HG02870 (cell line): ENCODE measurements around the gene MYOT.

ENCODE experiments used
- ATAC-seq: cut with Tn5 transposase; IDR thresholded peaks from one replicate; pipeline ENCODE4 v1.9.1; 2021; ENCODE audit warnings: mild to moderate bottlenecking, moderate library complexity; ENCODE audit not compliant: unreplicated experiment

MYOT gene, protein sequence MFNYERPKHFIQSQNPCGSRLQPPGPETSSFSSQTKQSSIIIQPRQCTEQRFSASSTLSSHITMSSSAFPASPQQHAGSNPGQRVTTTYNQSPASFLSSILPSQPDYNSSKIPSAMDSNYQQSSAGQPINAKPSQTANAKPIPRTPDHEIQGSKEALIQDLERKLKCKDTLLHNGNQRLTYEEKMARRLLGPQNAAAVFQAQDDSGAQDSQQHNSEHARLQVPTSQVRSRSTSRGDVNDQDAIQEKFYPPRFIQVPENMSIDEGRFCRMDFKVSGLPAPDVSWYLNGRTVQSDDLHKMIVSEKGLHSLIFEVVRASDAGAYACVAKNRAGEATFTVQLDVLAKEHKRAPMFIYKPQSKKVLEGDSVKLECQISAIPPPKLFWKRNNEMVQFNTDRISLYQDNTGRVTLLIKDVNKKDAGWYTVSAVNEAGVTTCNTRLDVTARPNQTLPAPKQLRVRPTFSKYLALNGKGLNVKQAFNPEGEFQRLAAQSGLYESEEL

DNA sequence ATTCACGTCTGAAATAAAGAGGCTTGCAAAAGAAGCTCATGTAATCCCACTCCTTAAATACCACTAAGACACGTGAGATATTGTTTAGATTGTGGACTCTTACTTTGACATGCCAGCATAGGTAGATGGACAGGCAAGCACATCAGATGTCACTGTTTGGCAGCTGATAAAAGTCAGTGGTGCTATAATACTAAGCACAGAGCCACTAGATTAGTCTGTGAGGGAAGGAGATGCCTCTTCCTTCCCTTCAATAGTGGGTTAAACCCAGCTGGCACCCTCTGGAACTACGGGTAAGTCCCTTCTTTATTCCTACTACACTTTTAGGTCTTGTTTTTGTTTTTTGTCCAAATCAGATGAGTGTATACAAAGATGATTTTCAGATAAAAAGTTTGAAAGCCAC lies at the start of gene MYOT:
TSS of gene MYOT (plus strand) at position 197 of the 400 bp plus-strand sequence. CDS start 2,792 bp downstream, outside the sequence.
- ATAC-seq: no peak

DNA sequence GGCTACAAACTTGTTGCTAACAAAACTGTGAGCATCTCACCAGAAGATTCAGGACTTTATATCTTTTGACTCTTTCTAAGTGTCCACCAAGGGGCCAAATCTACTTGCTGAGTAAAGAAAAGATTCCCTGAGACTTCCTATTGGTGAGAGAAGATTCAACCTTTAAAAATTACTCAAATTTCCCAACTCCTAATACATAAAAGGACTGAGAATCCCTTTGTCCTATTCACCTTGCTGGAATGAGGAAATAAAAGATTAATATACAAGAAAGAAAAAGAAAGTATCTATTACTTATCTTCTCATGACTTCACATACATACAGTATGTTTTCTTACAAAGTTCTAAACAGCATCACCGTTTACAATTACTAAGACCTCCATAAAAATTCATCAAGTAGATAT lies 47.9 kb upstream of the MYOT start:
- ATAC-seq: no peak

DNA sequence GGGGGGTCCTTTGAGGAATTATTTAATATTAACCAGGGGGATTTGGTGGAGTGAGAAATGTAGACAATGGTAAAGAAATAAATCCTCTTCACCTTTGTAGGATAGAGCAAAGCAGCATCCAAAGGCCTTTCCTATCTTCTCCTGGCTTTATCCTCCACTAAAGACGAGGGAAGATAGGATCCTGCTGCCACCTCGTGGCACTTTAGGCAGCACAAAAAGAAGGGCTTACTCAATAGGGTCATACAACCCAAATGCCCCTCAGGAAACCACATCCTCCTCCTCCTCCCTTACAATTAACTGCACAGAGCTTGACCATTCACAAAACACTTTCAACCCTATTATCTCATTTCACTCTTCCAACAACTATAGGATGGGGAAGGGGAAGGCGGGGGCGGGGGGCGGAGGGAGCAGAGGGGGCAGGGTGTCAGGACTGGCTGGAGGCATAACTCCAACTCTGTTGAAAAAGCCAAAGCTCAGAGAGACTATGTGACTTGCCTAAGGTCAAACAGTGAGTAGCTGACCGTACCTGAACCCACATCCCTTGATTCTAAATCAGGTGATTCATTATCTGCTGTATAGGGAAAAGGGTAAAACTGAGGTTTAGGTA lies 45.4 kb upstream of the MYOT start:
- ATAC-seq: no peak

DNA sequence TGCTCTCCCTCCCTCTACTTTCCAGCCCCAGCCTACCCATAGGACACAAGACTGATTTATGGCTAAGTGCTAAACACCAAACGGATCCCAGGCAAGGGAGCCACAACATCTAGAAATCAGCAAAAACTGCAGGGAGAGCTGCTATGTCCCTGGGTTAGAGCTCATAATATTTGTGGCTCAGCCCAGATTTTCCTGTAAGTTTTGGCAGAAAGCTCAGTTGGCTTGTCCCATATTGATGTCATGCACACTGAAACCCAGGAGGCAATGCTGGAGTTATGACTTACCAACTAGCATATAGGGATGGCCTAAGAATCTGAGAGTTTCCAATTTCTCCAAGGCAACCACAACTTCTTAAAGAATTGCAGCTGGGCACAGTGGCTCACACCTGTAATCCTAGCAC lies 44.7 kb upstream of the MYOT start:
- no peak for ATAC-seq

DNA sequence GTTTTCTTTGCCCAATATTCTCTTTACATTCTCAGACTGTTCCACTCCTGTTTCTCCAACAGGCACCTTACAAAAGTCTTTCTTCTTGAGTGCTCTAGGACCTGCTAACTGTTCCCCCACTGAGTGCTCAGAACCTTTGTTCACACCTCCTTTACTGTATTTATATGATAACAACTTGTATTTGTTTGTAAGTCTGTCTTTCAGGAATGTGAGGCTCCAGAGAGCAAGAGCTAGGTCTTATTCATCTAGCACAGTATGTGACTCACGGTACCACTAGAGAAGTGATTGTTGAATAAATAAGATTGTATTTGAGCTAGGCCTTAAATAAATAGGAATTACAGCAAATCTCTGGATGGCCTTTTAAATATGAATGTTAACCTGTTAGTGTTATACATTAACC lies 42.5 kb upstream of the MYOT start:
- ATAC-seq: no peak

DNA sequence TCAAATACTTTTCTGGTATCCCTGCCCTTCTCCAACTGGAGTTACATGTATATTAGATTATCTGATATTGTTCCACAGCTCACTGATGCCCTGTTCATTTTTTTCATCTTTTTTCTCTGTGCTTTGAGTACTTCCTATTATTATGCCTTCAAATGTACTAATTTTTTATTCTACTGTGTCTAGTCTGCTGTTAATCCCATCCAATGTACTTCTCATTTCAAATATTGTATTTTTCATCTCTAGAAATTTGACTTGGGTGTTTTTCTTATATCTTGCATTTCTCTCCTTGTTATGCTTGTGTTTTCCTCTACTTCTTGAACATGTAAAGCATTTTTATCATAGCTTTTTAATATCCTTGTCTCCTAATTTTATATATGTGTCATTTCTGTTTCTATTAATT lies 41.6 kb upstream of the MYOT start:
- no peak for ATAC-seq

DNA sequence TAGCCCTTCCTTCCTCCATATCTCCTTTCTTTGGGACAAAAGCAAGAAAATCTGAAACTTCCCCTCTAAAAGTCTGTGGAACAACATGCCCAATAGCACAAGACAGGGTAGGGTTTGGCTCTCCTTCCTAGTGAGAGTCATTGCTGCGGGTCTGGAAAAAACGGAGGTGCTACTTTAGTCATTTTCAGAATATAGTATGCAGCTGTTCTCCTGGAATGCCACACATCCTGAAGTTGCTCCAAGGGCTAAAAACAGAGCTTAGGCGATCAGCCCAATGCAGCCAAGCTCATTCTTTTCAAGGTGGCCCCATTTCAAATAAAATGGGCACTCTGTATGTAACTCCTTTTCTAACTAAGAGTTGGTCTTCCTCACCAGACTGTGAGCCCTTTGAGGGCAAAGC lies 39.5 kb upstream of the MYOT start:
- ATAC-seq: no peak

DNA sequence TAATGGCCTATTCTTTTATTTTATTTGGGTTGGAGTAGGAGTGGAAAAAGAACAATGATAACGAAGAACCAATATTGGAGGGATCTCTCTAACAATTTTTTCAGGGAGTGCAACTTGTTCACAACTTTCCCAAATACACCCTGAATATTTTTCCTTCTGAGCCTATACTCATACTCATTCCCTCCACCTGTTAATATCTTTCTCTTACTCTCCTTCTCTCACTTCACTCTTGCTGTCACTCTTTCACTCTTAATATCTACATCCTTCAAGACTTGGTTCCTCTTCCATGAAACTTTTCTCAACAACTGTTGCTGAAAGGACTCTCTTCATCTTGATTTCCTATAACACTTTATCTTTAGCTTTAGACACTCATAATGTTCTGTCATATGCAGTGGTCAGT lies 39.0 kb upstream of the MYOT start:
- no peak for ATAC-seq

DNA sequence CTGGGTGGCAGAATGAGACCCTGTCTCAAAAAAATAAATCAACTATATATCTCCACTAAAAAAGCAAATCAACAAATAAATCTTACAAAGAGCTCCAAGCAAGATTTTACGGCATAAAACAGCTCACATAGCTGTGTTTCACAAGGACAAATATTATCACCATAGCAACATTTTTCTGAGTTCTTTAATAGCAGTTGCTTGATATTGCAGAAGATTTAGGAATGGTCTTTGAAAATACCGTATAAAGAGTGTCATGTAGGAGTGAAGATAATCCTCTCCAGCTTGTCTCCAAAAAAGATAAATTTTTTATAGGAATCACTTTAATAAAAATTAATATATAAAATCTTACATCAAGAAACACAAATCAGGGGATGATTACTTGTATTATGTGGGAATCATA lies 36.6 kb upstream of the MYOT start:
- no peak for ATAC-seq

DNA sequence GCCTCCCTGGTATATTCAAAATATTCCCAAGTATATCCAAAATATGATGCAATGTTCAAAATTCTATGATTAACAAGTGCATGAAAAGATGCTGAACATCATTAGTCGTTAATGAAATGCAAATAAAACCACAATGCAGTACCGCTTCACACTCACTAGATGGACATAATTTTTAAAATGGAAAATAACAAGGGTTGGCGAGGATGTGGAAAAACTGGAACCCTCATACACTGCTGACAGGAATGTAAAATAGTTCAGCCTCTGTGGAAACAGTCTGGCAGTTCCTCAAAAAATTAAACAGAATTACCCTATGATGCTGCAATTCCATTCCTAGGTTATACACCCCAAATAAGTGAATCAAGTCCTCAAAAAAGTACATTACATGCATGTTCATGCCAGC lies 36.1 kb upstream of the MYOT start:
- no peak for ATAC-seq

DNA sequence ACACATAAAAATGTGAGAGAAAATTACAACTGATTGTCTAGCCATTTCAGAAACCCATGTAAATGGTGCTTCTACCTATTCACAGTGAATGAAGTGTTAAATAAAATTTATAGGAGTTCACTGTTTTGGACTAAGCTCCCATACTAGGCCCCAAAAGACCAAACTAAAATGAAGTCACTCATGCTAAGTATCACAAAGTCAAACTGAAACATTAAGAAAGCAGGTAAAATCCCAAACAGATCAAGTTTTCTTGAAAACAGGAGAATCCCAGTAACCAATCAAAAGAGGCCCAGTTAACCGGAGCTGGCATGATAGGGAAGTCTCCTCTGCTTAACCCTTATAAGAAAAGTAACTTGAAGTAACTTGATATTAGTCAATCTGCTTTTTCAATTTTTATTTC lies 35.2 kb upstream of the MYOT start:
- no peak for ATAC-seq

DNA sequence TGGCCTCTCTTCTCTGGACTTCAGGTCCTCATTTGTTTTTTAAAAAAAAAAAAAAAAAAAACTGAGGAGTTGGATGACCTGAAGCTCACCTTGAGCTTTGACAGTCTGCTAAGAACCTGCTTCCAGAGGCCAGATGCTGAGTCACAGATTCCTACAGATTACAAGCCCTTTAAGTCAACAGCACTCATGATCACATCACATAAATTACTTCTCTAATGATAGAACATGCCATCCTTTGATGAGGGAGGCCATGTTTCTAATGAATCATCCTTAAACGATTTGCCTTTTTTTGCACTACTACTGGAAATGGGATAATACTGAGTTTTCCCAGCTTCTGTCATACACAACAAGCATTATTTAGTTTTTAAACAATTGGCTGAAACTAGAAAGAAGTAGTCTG lies 34.2 kb upstream of the MYOT start:
- no peak for ATAC-seq

DNA sequence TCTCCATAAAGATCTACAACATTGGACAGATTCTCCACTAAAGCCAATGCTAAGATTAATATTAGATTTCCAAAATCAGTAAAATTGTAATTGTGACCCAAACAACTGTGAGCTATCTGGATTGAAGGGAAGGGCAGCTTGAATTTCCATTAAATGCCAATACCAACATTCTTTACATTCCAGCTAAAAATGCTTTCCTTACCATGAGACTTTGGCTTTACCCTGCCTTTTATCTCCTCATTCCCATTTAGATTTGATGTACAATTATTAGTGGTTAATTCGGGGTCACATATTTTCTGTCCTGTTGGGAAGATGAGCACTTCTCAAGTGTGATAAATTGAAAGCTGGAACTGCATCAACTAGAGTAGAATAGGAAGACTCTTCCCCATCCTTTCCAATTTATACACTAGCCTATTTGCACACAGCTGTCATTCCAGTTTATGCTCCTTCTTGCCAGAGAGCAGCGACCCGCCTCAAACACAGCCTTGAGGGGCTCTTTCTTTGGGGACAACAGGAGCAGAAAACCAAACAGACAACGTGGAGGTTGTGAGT lies 33.1 kb upstream of the MYOT start:
- no peak for ATAC-seq

DNA sequence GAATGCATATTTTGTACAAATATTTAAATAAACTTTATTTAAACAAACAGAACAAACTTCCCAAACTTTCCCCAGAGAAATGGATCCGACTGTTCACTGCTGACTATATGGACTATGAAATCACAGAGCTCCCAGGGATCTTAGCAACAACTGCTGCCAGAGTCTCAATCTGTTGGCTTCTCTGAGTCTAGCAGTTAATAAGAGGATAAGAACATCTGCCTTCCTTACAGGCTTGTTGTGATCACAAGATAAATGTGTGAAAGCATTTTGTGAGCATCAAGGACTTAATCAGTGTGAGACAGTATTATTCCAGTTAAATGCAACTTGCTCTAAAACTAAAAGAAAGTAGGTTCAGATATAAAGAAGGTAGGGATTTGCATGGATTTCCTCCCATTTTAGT lies 31.4 kb upstream of the MYOT start:
- ATAC-seq: no peak

DNA sequence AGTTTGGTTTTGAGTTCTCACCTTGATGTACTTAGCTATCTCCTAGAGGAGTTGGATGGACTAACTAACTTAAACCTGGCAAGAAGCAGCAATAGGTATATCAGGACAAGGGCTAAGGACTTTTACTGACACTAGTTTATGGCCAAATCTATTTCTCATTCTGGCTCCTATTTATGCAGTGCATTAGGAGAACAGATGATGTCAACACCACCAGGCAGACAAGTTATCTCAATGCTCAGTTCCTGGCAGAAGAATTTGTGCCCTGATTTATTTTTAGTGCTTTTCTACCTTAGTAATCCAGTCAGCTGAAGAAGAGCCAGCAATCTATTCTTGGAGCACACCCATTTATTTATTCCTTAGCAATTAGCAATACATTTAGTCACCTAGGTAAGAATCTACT lies 30.7 kb upstream of the MYOT start:
- ATAC-seq: no peak

DNA sequence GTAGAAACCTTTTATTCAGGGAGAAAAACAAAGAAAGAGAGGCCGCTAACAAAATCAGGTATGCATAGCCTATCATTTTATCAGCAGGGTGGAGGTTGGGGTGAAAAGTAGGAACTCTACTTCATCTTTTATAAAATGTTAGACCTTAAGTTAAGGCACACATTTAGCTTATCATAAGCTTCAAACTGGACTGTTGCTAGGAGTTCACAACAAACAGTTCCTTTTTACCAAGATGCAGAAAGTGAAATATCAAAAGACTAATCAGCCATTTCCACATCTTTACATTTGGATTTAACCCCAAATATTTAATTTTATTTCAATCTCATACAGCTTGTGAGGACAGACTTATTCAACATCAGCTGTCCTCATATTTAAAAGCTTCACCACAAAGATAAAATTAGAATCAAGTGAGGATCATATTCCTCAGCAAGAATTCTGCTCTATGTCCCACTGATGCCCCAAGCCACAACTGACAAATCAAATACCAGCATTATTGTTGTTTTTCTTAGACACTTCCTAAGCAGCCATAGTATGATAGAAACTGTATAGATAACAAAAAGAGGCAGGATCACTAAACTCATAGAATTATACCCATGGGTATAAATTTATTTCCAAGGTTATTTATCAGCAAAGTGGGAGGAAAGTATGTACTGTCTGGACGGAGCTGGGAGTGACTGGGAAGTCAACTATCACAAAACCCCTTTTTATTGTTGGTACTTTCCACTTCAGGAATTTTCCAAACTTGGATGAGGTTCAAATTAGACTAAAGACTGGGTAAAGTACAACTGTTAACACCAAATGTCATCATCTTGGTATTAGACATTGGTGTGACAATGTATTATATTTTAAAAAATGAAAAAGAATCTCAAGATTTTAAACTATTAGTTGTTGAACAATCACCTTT lies 29.9 kb upstream of the MYOT start:
- no peak for ATAC-seq

DNA sequence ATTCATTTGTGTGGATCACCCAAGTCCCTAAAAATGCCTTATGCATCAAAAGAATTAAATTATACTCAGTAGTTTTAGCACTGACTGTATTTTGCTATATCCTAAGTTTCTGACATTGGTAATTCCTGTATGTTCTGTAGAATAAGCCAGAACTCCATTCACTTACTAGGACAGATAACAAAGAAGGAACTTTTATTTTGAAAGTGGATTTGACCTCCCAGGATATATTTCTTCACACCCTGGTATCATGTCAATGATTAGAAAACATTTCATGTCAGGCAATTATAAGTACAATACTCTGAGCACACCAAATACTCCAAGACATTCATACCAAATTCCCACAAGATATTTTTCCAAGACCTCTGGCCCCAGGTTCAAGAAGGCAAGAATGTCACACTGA lies 28.7 kb upstream of the MYOT start:
- no peak for ATAC-seq

DNA sequence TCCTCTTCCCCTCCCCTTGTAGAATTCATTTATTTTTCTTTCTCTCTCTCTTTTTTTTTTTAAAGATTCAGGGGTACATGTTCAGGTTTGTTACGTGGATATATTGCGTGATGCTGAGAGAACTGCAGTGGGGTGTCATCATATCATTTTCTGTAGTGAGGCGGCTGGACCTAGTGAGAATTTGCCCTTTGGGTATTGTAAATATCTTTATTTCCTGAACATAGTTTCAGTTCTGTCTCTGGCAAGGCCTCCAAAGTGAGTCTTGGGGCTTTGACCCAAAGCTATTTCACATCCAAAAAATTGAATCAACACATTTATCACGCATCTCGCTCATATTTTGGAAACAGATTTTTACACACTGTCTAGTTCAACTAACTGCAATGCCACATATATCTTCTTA lies 25.4 kb upstream of the MYOT start:
- no peak for ATAC-seq

DNA sequence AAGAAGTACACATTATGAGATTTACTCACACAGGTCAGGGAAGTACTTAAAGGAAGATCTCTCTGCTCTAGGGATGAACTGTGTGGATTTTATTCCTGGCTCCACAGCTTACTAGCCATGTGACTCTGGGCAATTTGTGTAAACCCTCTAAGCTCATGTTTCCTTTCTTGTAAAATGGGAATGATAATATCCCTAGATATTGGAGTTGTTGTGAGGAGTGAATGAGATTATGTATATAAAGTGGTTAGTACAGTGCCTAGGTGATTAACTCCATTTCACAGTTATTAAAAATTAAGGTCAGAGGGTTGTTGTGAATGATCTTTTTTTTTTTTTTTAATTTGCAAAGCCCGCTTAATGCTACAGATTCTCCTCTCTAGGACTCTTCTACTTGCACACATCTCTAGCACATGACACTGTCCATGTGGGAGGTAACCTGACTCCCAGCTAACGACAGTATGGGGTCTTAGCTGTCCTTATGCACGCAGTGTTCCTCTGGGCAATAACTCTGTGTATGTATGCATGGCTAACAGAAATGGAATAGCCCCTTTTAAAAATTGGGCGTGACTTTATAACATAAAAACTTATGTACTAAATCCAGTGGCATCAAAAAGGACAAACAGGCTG lies 23.9 kb upstream of the MYOT start:
- ATAC-seq: no peak

DNA sequence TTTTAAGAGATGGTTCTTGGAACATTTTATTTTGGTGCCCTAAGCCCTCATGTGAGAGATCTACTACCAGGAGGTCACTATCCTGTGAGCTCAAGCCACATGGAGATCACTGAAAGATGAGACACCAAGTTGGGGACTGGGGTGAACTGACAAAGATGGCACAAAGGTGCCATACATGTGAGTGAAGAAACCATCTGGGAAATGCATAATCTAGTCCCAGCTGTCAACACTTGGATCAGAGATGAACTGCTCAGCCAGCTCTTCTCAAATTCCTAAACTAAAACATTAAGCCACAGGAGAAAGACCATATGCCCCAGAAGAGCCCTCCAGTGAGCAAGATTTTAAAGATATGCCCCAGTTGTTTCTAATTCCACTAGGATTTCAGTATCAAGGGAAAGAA lies 22.2 kb upstream of the MYOT start:
- ATAC-seq: no peak

DNA sequence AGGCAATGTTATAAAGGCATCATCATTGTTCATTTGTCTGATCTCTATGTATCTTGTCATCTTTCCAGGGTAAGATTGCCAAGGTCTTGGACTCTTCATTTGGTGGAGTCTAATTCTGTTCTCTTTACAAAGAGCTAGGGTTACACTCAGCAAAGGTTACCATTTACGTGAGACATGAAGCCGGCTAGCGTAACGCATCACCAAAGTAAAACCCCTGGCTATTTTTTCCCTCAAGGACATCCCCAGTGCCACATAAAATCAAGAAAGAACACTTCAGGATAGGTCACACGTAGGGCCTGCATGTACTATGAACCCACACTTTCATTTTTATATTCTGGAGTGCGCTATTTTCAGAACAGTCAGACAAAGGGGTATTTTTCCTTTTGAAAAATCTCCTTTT lies 20.0 kb upstream of the MYOT start:
- no peak for ATAC-seq
